GM21619 (cell line): ENCODE data around the gene DBN1.
"Not testable (repeated sequence)": the region's sequence is repeated elsewhere in the genome, so short reads cannot be mapped to it uniquely, and the experiment has no call there.

Experiments
- ATAC-seq: cut with Tn5 transposase; IDR thresholded peaks from one replicate; pipeline ENCODE4 v1.9.1; 2021; ENCODE audit not compliant: unreplicated experiment

Gene DBN1

GRCh38 chr5:177431317-177432142, 41.9 kb downstream of the DBN1 start:
- peak; percentile 41 for ATAC-seq

GRCh38 chr5:177430972-177431316, 42.5 kb downstream of the DBN1 start:
- ATAC-seq, result no peak

GRCh38 chr5:177430140-177430951, 43.1 kb downstream of the DBN1 start:
- no peak for ATAC-seq

- no peak for ATAC-seq
These were observed 44.0 kb downstream of the DBN1 start for GRCh38 chr5:177429248-177430040.

GRCh38 chr5:177428574-177429217, 44.7 kb downstream of the DBN1 start:
- ATAC-seq, result no peak

- no peak for ATAC-seq
These were observed 45.4 kb downstream of the DBN1 start for GRCh38 chr5:177427919-177428573.

GRCh38 chr5:177427211-177427822, 46.1 kb downstream of the DBN1 start:
- no peak for ATAC-seq

GRCh38 chr5:177426566-177427210, 46.7 kb downstream of the DBN1 start, which contains the start of gene GRK6:
TSS of gene GRK6 (plus strand) at chr5:177426676. CDS start at chr5:177426846, 170 bp downstream.
- ATAC-seq, result peak; percentile 2

GRCh38 chr5:177425801-177426565, 47.5 kb downstream of the DBN1 start:
- peak; percentile 73 for ATAC-seq

- ATAC-seq, result no peak
These were observed 48.1 kb downstream of the DBN1 start for GRCh38 chr5:177425196-177425800.

- ATAC-seq, result no peak
These were observed 49.8 kb downstream of the DBN1 start for GRCh38 chr5:177423671-177424070.

GRCh38 chr5:177421062-177421798, 52.2 kb downstream of the DBN1 start:
- ATAC-seq, result no peak

- ATAC-seq, result not testable (repeated sequence)
These were observed 53.0 kb downstream of the DBN1 start for GRCh38 chr5:177420472-177420871.

- ATAC-seq, result no peak
These were observed 54.4 kb downstream of the DBN1 start for GRCh38 chr5:177419046-177419445.

GRCh38 chr5:177417081-177417480, 56.4 kb downstream of the DBN1 start:
- not testable (repeated sequence) for ATAC-seq

- no peak for ATAC-seq
These were observed 59.0 kb downstream of the DBN1 start for GRCh38 chr5:177414481-177414880.

GRCh38 chr5:177412603-177413233, 60.7 kb downstream of the DBN1 start:
- ATAC-seq, result peak; percentile 63
